ENCODE data around the gene MYL2.

The MYL2 gene

DNA sequence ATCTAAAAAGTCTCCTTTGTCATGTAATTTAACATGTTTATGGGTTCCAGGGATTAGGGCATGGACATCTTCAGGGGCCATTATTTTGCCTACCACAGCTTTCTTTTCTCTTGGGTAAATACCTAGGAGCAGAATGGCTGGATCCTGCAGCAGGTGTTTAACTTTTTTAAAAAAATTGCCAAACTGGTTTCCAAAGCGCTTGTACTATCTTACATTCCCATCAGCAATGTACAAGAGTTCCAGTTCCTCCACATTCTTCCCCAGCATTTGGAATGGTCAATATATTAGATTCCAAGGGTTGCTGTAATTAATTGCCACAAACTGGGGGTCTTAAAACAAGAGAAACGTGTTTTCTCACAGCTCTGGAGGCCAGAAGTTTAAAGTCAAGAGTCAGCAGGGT, 27.7 kb upstream of the MYL2 start:
- no peak overlapping the region for H3K4me3 ChIP-seq (ENCODE audit: low read depth, low read length)
- no peak for DNase-seq (ENCODE audit: low read depth)
- TF ChIP-seq, protein P1, sequence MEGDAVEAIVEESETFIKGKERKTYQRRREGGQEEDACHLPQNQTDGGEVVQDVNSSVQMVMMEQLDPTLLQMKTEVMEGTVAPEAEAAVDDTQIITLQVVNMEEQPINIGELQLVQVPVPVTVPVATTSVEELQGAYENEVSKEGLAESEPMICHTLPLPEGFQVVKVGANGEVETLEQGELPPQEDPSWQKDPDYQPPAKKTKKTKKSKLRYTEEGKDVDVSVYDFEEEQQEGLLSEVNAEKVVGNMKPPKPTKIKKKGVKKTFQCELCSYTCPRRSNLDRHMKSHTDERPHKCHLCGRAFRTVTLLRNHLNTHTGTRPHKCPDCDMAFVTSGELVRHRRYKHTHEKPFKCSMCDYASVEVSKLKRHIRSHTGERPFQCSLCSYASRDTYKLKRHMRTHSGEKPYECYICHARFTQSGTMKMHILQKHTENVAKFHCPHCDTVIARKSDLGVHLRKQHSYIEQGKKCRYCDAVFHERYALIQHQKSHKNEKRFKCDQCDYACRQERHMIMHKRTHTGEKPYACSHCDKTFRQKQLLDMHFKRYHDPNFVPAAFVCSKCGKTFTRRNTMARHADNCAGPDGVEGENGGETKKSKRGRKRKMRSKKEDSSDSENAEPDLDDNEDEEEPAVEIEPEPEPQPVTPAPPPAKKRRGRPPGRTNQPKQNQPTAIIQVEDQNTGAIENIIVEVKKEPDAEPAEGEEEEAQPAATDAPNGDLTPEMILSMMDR (IDR thresholded peaks at IDR 0.05; ENCODE audit: insufficient read depth, low read depth, low read length, missing control alignments) = no peak

DNA sequence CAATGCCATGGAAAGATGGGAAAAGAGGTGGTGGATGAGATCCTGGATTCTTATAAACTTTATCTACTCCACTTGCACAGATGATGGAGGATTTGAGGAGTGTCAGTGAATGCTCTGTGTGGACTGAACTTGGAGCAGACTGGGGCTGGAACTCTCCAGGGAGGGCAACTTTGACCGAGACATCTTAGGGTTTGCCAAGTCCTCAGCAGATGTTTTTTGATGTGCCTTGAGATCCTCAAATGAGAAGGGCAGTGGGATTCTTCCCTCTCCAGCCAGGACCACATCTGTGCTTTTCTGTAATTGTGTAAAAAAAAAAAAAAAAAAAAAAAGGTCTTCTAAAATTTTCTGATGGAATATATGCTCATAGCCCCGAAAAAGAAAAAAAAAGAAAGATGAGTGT, 23.0 kb upstream of the MYL2 start:
- no peak for DNase-seq (ENCODE audit: low read depth)
- TF ChIP-seq, protein P1 (IDR thresholded peaks at IDR 0.05; ENCODE audit: insufficient read depth, low read depth, low read length, missing control alignments) = no peak
- H3K4me3 ChIP-seq (ENCODE audit: low read depth, low read length) = no peak overlapping the region

DNA sequence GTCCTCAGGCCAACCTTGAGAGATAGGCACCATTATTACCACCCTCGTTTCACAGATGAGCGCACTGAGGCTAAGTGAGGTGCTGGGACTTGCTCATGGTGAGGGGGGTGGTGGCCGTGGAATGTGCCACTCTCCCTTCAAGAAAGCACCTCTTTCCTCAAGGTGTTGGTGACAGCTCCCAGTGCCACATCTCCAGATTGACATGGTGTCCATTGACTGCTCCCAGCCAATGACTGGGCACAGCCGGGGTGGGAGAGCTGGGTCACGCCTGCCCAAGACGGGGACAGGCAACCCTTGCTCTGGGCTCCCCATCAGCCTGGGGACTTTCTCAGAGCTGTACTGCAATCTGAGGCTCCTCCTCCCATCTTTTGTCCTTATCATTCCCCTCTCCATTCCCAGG, 21.0 kb upstream of the MYL2 start:
- H3K4me3 ChIP-seq (ENCODE audit: low read depth, low read length) = no peak overlapping the region
- no peak for DNase-seq (ENCODE audit: low read depth)
- TF ChIP-seq, protein P1 (IDR thresholded peaks at IDR 0.05; ENCODE audit: insufficient read depth, low read depth, low read length, missing control alignments) = no peak

DNA sequence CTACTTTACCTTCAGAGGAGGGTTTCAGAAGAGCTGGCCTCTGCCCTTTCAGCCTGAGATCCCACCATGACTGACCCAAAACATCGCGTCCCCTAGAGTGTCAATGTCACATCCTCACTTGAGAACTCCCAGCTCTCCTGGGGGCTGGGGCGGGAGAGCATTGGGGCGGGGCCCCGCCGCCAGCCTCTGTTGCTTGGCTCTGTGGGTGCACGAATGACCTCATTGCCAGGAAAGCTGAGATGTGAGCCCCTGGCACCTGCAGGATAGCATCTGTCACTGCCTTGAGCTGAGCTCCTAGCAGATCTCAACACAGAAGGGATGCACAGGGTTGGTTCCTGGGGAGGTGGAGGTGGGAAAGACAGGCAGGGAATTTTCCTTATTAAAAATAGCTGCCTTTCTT, 20.6 kb upstream of the MYL2 start:
- H3K4me3 ChIP-seq (ENCODE audit: low read depth, low read length) = no peak overlapping the region
- no peak for DNase-seq (ENCODE audit: low read depth)
- TF ChIP-seq, protein P1 (IDR thresholded peaks at IDR 0.05; ENCODE audit: insufficient read depth, low read depth, low read length, missing control alignments) = no peak

DNA sequence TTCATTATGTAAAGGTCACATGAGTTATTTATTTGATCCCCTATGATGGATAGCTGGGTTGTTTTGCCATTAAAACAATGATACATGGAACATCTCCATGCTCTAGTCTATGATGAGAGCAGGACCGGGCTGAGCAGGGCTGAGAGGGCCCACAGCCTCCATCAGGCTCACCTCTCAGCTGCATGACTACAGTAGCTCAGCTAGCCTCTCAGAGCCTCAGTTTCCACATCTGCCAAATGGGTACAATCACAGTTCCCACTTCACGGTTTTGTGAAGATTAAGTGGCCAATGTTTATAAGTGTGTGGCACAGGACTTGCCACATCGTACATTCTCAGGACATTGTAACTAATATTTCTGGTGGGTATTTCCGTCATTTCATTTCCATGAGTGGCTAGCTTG, 19.9 kb upstream of the MYL2 start:
- H3K4me3 ChIP-seq (ENCODE audit: low read depth, low read length) = no peak overlapping the region

DNA sequence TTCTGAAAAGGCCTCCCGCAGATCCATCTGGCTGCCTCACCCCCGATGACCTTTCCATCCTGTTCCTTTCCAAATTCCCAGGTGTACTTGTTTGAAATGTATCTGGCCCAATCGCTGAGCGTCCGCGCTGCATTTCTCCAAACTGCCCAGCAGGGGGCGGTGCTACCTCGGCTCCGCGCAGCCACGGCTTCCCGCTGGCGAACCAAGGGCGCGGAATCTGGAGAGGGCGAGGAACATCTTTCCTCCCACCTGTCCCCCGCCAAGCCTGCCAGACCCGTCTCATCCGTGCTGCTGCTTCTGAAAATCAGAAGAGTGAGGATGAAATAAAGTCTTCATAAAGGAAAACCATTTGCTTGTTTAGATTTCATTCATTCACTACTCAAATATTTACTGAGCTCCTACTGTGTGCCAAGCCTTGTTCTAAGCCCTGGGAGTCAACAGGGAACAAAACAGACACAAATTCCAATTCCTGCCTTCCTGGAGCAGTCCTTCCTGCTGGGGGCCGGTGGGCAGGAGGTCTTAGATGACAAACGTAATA, 16.8 kb upstream of the MYL2 start:
- peak; percentile 60 for DNase-seq (ENCODE audit: low read depth)
- no peak overlapping the region for H3K4me3 ChIP-seq (ENCODE audit: low read depth, low read length)
- TF ChIP-seq, protein P1 (IDR thresholded peaks at IDR 0.05; ENCODE audit: insufficient read depth, low read depth, low read length, missing control alignments) = peak; percentile 91

More for the DNA sequence above, 19.9 kb upstream of the MYL2 start:
- TF ChIP-seq, protein P1 (IDR thresholded peaks at IDR 0.05; ENCODE audit: insufficient read depth, low read depth, low read length, missing control alignments) = no peak
- DNase-seq (ENCODE audit: low read depth) = no peak

DNA sequence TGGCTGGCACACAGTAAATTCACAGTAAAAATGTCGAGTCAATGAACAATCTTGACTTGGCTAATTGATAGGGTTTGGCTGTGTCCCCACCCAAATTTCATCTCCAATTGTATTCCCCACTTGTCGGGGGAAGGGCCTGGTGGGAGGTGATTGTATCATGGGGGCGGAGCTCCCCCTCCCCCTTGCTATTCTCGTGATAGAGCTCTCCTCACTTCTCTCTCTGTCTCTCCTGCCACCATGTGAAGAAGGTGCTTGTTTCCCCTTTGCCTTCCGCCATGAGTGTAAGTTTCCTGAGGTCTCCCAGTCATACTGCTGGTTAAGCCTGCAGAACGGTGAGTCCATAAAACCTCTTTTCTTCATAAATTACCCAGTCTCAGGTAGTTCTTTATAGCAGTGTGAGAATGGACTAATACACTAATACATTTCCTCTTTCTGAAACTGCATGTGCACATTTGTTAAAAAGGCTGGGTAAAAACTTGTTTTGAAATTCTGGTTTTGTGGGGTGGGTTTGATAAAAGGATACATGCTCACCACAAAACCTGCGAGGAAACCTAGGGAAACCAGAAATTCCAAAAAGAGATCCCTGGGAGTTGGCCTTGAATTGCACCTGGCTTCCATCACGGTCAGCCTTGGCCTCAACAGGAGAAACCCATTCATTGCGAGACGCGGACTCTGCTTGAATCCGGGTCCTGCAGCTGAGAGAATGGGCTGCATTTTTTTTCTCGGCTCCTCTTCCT, 16.2 kb upstream of the MYL2 start:
- TF ChIP-seq, protein P1 (IDR thresholded peaks at IDR 0.05; ENCODE audit: insufficient read depth, low read depth, low read length, missing control alignments) = no peak
- no peak overlapping the region for H3K4me3 ChIP-seq (ENCODE audit: low read depth, low read length)
- no peak for DNase-seq (ENCODE audit: low read depth)

Data from GM12865 (cell line).